ENCODE results near the gene CCDC187.
A peak's percentile ranks its signal among the peaks of the same experiment; 100 is the strongest.

CCDC187 gene

GRCh38 chr9:136225748-136226679, 77.9 kb downstream of the CCDC187 start:
- H3K36me3 ChIP-seq, result peaks cover 39% of the 10 kb centered on the region
- no peak for TF ChIP-seq Cebpa-rat (IDR thresholded peaks at IDR 0.05)
- H3K9me3 ChIP-seq, result no peaks in the 10 kb centered on the region
- no peaks in the 10 kb centered on the region for H3K27me3 ChIP-seq
- peaks cover 71% of the 10 kb centered on the region for H4K20me1 ChIP-seq
- peak overlapping the region; percentile 65 for H3K4me3 ChIP-seq
- peak overlapping the region; percentile 90 for H3K27ac ChIP-seq
- H3K9ac ChIP-seq, result peak overlapping the region; percentile 79
- peaks cover 100% of the 10 kb centered on the region for H3K4me1 ChIP-seq
- peak overlapping the region; percentile 94 for H3K4me2 ChIP-seq

GRCh38 chr9:136225366-136225747, 78.5 kb downstream of the CCDC187 start:
- peaks cover 37% of the 10 kb centered on the region for H3K36me3 ChIP-seq
- peak overlapping the region; percentile 94 for H3K4me2 ChIP-seq

GRCh38 chr9:136223871-136224640, 79.8 kb downstream of the CCDC187 start:
- H3K36me3 ChIP-seq, result peaks cover 27% of the 10 kb centered on the region
- no peaks in the 10 kb centered on the region for H3K27me3 ChIP-seq
- H3K4me1 ChIP-seq, result peaks cover 100% of the 10 kb centered on the region
- no peaks in the 10 kb centered on the region for H3K9me3 ChIP-seq
- peak overlapping the region; percentile 90 for H3K27ac ChIP-seq
- peak overlapping the region; percentile 79 for H3K9ac ChIP-seq
- H3K4me2 ChIP-seq, result peak overlapping the region; percentile 94
- no peak for TF ChIP-seq Cebpa-rat (IDR thresholded peaks at IDR 0.05)
- H4K20me1 ChIP-seq, result peaks cover 71% of the 10 kb centered on the region
- peak overlapping the region; percentile 65 for H3K4me3 ChIP-seq

More at GRCh38 chr9:136225366-136225747, 78.5 kb downstream of the CCDC187 start:
- peak overlapping the region; percentile 65 for H3K4me3 ChIP-seq
- peak overlapping the region; percentile 90 for H3K27ac ChIP-seq
- peaks cover 71% of the 10 kb centered on the region for H4K20me1 ChIP-seq
- no peaks in the 10 kb centered on the region for H3K27me3 ChIP-seq
- no peak for TF ChIP-seq Cebpa-rat (IDR thresholded peaks at IDR 0.05)
- peaks cover 100% of the 10 kb centered on the region for H3K4me1 ChIP-seq
- H3K9ac ChIP-seq, result peak overlapping the region; percentile 79
- H3K9me3 ChIP-seq, result no peaks in the 10 kb centered on the region

- no peaks in the 10 kb centered on the region for H3K9me3 ChIP-seq
- no peak for TF ChIP-seq Cebpa-rat (IDR thresholded peaks at IDR 0.05)
- no peaks in the 10 kb centered on the region for H3K27me3 ChIP-seq
- H3K9ac ChIP-seq, result peak overlapping the region; percentile 79
- peaks cover 100% of the 10 kb centered on the region for H3K4me1 ChIP-seq
- peaks cover 71% of the 10 kb centered on the region for H4K20me1 ChIP-seq
- peaks cover 35% of the 10 kb centered on the region for H3K36me3 ChIP-seq
- H3K27ac ChIP-seq, result peak overlapping the region; percentile 90
- H3K4me3 ChIP-seq, result peak overlapping the region; percentile 65
- peak overlapping the region; percentile 94 for H3K4me2 ChIP-seq
Measured at GRCh38 chr9:136222906-136223285, 81.0 kb downstream of the CCDC187 start.

- no peaks in the 10 kb centered on the region for H3K9me3 ChIP-seq
- H3K9ac ChIP-seq, result peak overlapping the region; percentile 65; the same call in 1 of the 2 replicates
- no peaks in the 10 kb centered on the region for H3K27me3 ChIP-seq
- H3K4me1 ChIP-seq, result peaks cover 100% of the 10 kb centered on the region
- peak overlapping the region; percentile 94 for H3K4me2 ChIP-seq
- H3K4me3 ChIP-seq, result peak overlapping the region; percentile 65; the same call in 1 of the 2 replicates
- peak overlapping the region; percentile 81 for H3K27ac ChIP-seq
- no peak for TF ChIP-seq Cebpa-rat (IDR thresholded peaks at IDR 0.05)
- H3K36me3 ChIP-seq, result peaks cover 41% of the 10 kb centered on the region
- peaks cover 71% of the 10 kb centered on the region for H4K20me1 ChIP-seq
Measured at GRCh38 chr9:136222166-136222905, 81.6 kb downstream of the CCDC187 start.

GRCh38 chr9:136220017-136220729, 83.7 kb downstream of the CCDC187 start:
- TF ChIP-seq Cebpa-rat (IDR thresholded peaks at IDR 0.05), result no peak
- Histone ChIP-seq H3K27ac (peak overlapping the region; percentile 81), H3K4me1 (peaks cover 100% of the 10 kb centered on the region), H3K9me3 (no peaks in the 10 kb centered on the region), H3K4me3 (0 out of 2 replicates have a peak overlapping the region, but pooled peaks have one; percentile 18), H3K36me3 (peaks cover 53% of the 10 kb centered on the region), H3K4me2 (peak overlapping the region; percentile 94), H3K9ac (peak overlapping the region; percentile 61; the same call in 1 of the 2 replicates), H3K27me3 (no peaks in the 10 kb centered on the region), H4K20me1 (peaks cover 75% of the 10 kb centered on the region)

- peak overlapping the region; percentile 61 for H3K9ac ChIP-seq
- H3K4me2 ChIP-seq, result peak overlapping the region; percentile 94
- peaks cover 3% of the 10 kb centered on the region for H3K9me3 ChIP-seq
- H3K4me3 ChIP-seq, result 0 out of 2 replicates have a peak overlapping the region, but pooled peaks have one; percentile 1
- H3K36me3 ChIP-seq, result peaks cover 62% of the 10 kb centered on the region
- peaks cover 100% of the 10 kb centered on the region for H3K4me1 ChIP-seq
- peak overlapping the region; percentile 81; the same call in 1 of the 2 replicates for H3K27ac ChIP-seq
- no peak for TF ChIP-seq Cebpa-rat (IDR thresholded peaks at IDR 0.05)
- H4K20me1 ChIP-seq, result peaks cover 84% of the 10 kb centered on the region
- H3K27me3 ChIP-seq, result no peaks in the 10 kb centered on the region
Measured at GRCh38 chr9:136219276-136219675, 84.6 kb downstream of the CCDC187 start.

- Histone ChIP-seq H3K4me2 (peak overlapping the region; percentile 94), H3K27ac (peak overlapping the region; percentile 81), H4K20me1 (peaks cover 90% of the 10 kb centered on the region), H3K9ac (peak overlapping the region; percentile 61), H3K36me3 (peaks cover 68% of the 10 kb centered on the region), H3K4me1 (peaks cover 94% of the 10 kb centered on the region), H3K27me3 (no peaks in the 10 kb centered on the region), H3K4me3 (0 out of 2 replicates have a peak overlapping the region, but pooled peaks have one; percentile 1), H3K9me3 (peaks cover 9% of the 10 kb centered on the region)
- no peak for TF ChIP-seq Cebpa-rat (IDR thresholded peaks at IDR 0.05)
Measured at GRCh38 chr9:136218673-136219072, 85.2 kb downstream of the CCDC187 start.
